Activated CD8-positive, alpha-beta memory T cell treated with anti-CD3 and anti-CD28 coated beads, Interleukin-2, amount 50 U/mL, for 48 hours (primary cell): ENCODE data around the gene STX5.
"Not testable (repeated sequence)": the region's sequence is repeated elsewhere in the genome, so short reads cannot be mapped to it uniquely, and the experiment has no call there.

ENCODE experiments used
- DNase-seq: peaks from one replicate; pipeline ENCODE4 v3.0.0-alpha.2; 2020

The STX5 gene

GRCh38 chr11:62854013-62854824 is 22.4 kb upstream of the STX5 start:
- no peak for DNase-seq

DNA sequence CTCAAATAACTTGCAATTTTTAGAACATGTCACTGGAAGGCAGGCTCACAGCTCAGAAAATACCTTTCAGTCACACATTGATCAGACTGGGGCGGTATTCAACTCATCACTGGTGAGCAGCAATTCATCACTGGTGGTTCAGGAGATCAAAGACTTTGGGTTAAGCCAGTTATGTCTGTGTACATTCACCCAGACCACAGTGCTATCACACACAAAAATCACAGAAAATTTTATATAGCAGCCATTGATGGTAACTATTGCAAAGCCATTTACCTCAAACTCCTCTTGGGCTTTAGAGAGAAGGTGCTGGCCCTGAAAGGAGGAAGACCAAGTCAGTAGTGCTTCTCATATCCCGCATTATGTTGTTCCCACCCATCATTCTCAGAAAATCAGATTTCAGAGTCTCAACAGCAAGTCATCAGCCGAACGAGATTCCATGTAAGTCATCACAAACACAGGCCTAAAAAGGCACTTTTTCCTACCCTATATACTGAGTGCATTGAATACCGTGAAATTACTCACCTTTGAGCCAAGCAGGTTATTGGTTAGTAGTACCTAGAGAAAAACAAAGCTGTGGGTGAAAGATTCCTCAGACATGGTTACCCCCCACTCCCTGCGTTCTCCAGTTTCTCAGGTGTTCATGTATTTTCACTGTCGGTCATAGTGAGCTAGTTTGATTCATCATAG is 21.6 kb upstream of the STX5 start:
- DNase-seq, result no peak

- DNase-seq, result no peak
Measured at GRCh38 chr11:62852523-62853188, 20.8 kb upstream of the STX5 start.

GRCh38 chr11:62851807-62852522 is 20.1 kb upstream of the STX5 start:
- no peak for DNase-seq

GRCh38 chr11:62850911-62851806 is 19.3 kb upstream of the STX5 start:
- DNase-seq, result peak; percentile 85

DNA sequence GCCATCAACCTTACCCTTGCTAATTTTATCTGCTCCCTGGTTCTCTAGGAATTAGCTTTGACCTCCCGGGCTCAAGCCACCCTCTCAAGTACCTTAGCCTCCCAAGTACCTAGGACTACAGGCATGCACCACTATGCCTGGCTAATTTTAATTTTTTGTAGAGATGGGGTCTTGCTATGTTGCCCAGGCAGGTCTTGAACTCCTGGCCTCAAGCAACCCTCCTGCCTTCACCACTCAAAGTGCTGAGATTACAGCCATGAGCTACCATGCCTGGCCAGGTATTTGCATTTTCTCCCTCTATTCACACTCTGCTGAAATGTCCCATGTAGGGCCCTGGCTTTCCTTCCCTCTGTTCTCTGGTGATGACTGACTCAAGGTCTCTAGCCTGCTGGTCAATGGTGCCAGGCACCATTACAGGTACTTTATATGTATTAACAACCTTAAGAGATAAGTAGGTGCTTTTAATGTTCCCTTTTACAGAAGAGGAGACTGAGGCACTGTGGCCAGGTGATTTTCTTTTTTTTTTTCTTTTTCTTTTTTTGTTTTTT is 16.0 kb upstream of the STX5 start:
- no peak for DNase-seq

GRCh38 chr11:62846177-62846576 is 14.3 kb upstream of the STX5 start:
- DNase-seq, result no peak

DNA sequence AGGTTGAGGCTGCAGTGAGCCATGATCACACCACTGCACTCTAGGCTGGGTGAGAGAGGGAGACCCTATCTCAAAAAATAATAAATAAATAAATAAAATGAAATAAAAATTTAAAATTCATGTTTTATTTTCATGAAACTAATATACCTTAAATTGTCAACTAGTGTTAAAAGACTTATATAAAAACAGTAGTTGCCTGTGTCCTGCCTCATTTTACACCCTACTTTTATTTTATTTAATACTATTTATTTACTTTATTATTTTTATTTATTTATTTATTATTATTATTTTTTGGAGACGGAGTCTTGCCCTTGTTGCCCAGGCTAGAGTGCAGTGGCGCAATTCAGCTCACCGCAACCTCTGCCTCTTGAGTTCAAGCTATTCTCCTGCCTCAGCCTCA is 12.3 kb upstream of the STX5 start:
- no peak for DNase-seq

- DNase-seq, result no peak
Measured at GRCh38 chr11:62843466-62843865, 11.6 kb upstream of the STX5 start.

DNA sequence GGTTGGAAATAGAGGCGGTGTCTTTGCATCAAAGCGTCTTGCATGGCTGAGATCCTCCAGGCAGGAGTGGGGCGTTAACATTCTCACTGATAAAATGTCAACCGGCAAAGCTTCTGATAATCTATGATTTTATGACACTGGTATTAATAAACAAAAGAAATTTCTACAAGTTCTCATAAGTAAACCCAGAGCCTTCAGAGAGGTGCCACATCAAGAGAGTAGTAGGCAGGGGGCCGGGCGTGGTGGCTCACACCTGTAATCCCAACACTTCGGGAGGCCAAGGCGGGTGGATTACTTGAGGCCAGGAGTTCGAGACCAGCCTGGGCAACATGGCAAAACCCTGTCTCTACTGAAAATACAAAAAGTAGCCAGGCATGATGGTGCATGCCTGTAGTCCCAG is 11.0 kb upstream of the STX5 start:
- DNase-seq, result not testable (repeated sequence)

- peak; percentile 82 for DNase-seq
Measured at GRCh38 chr11:62842171-62842741, 10.4 kb upstream of the STX5 start.

DNA sequence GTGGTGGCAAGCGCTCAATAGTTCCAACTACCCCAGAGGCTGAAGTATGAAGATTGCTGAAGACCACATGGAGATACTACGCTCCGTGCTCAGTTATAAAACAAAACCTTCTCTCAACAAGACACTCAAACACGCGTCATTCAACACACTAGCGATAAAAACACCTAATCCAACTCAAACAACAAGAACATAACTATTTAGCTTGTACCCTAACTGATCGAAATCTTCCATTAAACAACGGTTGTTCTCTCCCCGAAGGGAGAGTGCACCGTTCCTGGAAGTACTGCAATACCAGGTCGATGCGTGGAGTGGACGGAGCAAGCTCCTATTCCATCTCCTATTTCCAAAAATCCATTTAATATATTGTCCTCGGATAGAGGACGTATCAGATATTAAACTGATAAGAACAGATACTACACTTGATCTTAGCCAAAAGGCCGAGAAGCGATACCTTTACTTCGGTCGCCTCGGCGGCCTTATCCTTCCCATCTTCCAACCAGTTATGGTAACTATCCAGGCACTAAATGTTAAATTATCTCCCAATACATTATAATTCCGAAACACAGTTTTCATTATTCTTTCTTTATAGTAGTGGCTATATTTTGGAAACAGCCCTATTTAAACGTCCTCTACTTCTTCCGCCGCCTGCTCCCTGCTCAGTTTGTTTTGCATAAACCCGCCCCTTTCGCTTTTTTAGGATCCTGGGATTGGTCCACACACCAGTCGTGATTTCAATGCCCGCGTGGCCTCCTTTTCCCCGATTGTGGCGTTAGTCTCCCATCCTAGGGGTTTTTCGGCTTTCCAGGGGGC is 9.7 kb upstream of the STX5 start:
- DNase-seq, result peak; percentile 94

- DNase-seq, result peak; percentile 91
Measured at GRCh38 chr11:62840721-62841360, 9.0 kb upstream of the STX5 start.

DNA sequence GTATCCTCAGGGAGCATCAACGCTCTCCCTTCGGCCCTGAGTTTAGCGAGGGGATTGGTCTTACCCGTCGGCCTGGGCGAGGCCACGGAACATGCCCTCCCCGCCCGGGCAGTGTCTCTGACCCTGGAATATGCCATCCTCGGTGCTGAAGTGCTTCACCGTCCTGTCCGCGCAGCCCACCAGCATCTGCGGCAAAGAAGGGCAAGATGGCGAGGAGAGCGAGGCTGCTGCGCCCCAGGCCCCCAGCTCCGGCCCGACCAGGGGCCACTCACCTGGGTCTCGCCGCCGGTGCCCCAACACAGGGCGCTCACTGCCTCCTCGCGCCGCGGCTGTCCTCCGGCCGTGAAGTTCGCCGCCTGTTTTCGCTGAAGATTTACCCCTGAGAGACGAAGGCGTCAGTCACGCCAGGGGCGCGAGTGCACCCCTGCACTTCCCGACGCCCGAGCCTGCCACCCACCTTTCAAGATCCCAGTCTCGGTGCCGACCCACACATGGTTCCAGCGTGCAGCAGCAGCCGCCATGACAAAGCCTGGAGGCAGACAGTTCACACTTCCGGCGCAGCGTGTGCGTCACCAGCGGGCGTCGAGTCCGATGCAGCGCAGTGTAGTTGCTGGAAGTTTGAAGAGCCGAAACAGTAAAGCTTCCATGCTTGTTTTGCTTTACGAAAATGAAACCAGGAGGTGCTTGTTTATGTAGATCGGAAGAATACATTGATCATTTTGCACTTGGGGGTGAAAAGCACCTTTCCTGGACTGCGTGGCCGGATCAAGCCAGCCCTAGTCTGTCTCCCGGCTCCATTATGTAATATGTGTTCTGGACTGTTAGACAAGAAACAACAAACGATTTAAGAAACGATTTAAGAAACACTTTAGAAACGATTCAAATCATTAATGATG is 7.4 kb upstream of the STX5 start, which contains the start of gene WDR74:
WDR74 (minus strand) TSS at position 541 of the 896 bp plus-strand sequence; CDS start at position 521, 20 bp downstream.
- peak; percentile 94 for DNase-seq

DNA sequence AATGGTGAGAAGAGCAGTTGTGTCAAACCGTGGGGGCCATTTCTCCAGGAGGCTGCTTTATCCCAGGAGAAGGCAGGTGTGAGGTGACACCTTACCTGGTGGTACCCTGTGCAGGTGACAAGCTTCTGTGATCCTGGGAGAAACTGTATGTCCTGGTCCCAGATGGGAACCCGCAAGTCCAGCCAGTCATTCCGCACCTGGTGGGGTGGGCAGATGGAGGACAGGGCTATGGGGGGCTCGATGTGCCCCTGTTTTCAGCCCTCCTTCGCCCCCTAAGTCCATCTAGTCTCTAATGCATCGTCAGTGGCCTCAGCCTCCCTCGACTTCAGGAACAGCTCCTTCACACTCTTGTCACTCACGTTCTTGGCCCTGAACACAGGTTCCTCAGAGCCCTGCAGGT is 3.5 kb upstream of the STX5 start:
- DNase-seq, result no peak

GRCh38 chr11:62832336-62833234 is 734 bp upstream of the STX5 start, which contains the start of gene TEX54:
Gene TEX54, minus strand, starts transcription at chr11:62832841.
- DNase-seq, result no peak

GRCh38 chr11:62830904-62831519 is 839 bp downstream of the STX5 start:
- no peak for DNase-seq
